Liver (tissue), 9 donors: ENCODE measurements around the gene E2F4. TPM values are rescaled to one million over a fixed set of nuclear protein-coding genes. Genes with fewer than 3 reads are reported as not detected.

Experiments used
- DNase-seq: peaks from one replicate; pipeline ENCODE4 v3.0.0-alpha.2; 2017; ENCODE audit warnings: low spot score
- H3K27ac ChIP-seq, 2 donors: one replicate each; pipeline ENCODE4 v1.7.0; 2013; ENCODE audit warnings: inconsistent platforms in 2 of 2, low read length in 2 of 2, control low read depth in 1 of 2, low read depth in 1 of 2, mild to moderate bottlenecking in 1 of 2
- H3K27me3 ChIP-seq, 4 donors: one replicate each; pipeline versions ENCODE4 v1.6.1 to v1.7.0; 2013; ENCODE audit warnings: low read length in 3 of 4, inconsistent platforms in 1 of 4, mild to moderate bottlenecking in 1 of 4, moderate library complexity in 1 of 4; ENCODE audit not compliant: control insufficient read depth in 4 of 4, insufficient read depth in 4 of 4
- H3K36me3 ChIP-seq, 4 donors: one replicate each; pipeline versions ENCODE4 v1.6.1 to v1.7.0; 2013; ENCODE audit warnings: low read length in 3 of 4, mild to moderate bottlenecking in 3 of 4, low read depth in 1 of 4, moderate library complexity in 1 of 4; ENCODE audit not compliant: control insufficient read depth in 4 of 4, insufficient read depth in 3 of 4
- H3K4me1 ChIP-seq, 4 donors: one replicate each; pipeline versions ENCODE4 v1.6.1 to v1.7.0; 2013; ENCODE audit warnings: low read length in 3 of 4, mild to moderate bottlenecking in 3 of 4, moderate library complexity in 1 of 4; ENCODE audit not compliant: control insufficient read depth in 4 of 4, insufficient read depth in 4 of 4
- H3K4me3 ChIP-seq, 3 donors: one replicate each; pipeline versions ENCODE4 v1.6.1 to v1.7.0; 2013; ENCODE audit warnings: low read length in 3 of 3, control low read depth in 1 of 3, low read depth in 1 of 3, mild to moderate bottlenecking in 1 of 3
- H3K9ac ChIP-seq, 2 donors: one replicate each; pipeline ENCODE4 v1.7.0; 2013; ENCODE audit warnings: low read length in 2 of 2, mild to moderate bottlenecking in 2 of 2, moderate library complexity in 2 of 2, control low read depth in 1 of 2, low read depth in 1 of 2
- H3K9me3 ChIP-seq, 4 donors: one replicate each; pipeline versions ENCODE4 v1.6.1 to v1.7.0; 2013; ENCODE audit warnings: low read length in 3 of 4; ENCODE audit not compliant: control insufficient read depth in 4 of 4
- ATF3 ChIP-seq: IDR thresholded peaks from 2 replicates; pipeline ENCODE4 v1.6.1; 2016; ENCODE audit warnings: antibody characterized with exemption
- CTCF ChIP-seq: fragments of 150-350 bp; IDR thresholded peaks from 2 replicates; pipeline ENCODE4 v1.5.1; 2017; ENCODE audit warnings: improper control_type of control experiment, low read depth, low read length; ENCODE audit not compliant: missing input control
- EGR1 ChIP-seq, 2 donors: IDR thresholded peaks; 2 replicates each; pipeline ENCODE4 v1.6.1; 2016 to 2018; ENCODE audit warnings: antibody characterized with exemption in 2 of 2, low read depth in 2 of 2
- FOXA1 ChIP-seq: IDR thresholded peaks from 2 replicates; pipeline ENCODE4 v1.6.1; 2016; ENCODE audit warnings: antibody characterized with exemption
- FOXA2 ChIP-seq: IDR thresholded peaks from 2 replicates; pipeline ENCODE4 v1.6.1; 2016; ENCODE audit warnings: antibody characterized with exemption
- GABPA ChIP-seq, 2 donors: IDR thresholded peaks in 1 of 2; conservative IDR thresholded peaks in 1 of 2; 2 replicates each; pipeline ENCODE4 v1.6.1; 2016; ENCODE audit warnings: antibody characterized with exemption in 2 of 2, mild to moderate bottlenecking in 1 of 2, moderate library complexity in 1 of 2
- HNF4A ChIP-seq, 2 donors: conservative IDR thresholded peaks; 2 replicates each; pipeline ENCODE4 v1.6.1; 2016; ENCODE audit warnings: antibody characterized with exemption in 2 of 2, mild to moderate bottlenecking in 2 of 2
- HNF4G ChIP-seq: IDR thresholded peaks from 2 replicates; pipeline ENCODE4 v1.6.1; 2016; ENCODE audit warnings: antibody characterized with exemption
- JUND ChIP-seq, 2 donors: IDR thresholded peaks; 2 replicates each; pipeline ENCODE4 v1.6.1; 2016; ENCODE audit warnings: antibody characterized with exemption in 2 of 2
- MAX ChIP-seq: IDR thresholded peaks from 2 replicates; pipeline ENCODE4 v1.6.1; 2016; ENCODE audit warnings: antibody characterized with exemption
- NR2F2 ChIP-seq: IDR thresholded peaks from 2 replicates; pipeline ENCODE4 v1.6.1; 2016; ENCODE audit warnings: antibody characterized with exemption
- RAD21 ChIP-seq, 2 donors: IDR thresholded peaks; 2 replicates each; pipeline ENCODE4 v1.6.1; 2016; ENCODE audit warnings: antibody characterized with exemption in 2 of 2, mild to moderate bottlenecking in 2 of 2
- REST ChIP-seq: IDR thresholded peaks from 2 replicates; pipeline ENCODE4 v1.6.1; 2016; ENCODE audit warnings: antibody characterized with exemption, mild to moderate bottlenecking
- RXRA ChIP-seq, 2 donors: IDR thresholded peaks; 2 replicates each; pipeline ENCODE4 v1.6.1; 2017 to 2018; ENCODE audit warnings: antibody characterized with exemption in 2 of 2, mild to moderate bottlenecking in 1 of 2
- SP1 ChIP-seq: IDR thresholded peaks from 2 replicates; pipeline ENCODE4 v1.6.1; 2018; ENCODE audit warnings: antibody characterized with exemption, mild to moderate bottlenecking
- TAF1 ChIP-seq: conservative IDR thresholded peaks from 2 replicates; pipeline ENCODE4 v1.6.1; 2016; ENCODE audit warnings: antibody characterized with exemption, mild to moderate bottlenecking
- YY1 ChIP-seq: IDR thresholded peaks from 2 replicates; pipeline ENCODE4 v1.6.1; 2016; ENCODE audit warnings: antibody characterized with exemption, mild to moderate bottlenecking
- ZBTB33 ChIP-seq: IDR thresholded peaks from 2 replicates; pipeline ENCODE4 v1.6.1; 2016; ENCODE audit warnings: antibody characterized with exemption
- WGBS: extraction: QIAGEN DNeasy Blood & Tissue Kit; methylation state at CpG from one replicate; pipeline ENCODE4 v1.1.7; 2013; 5-methylcytosine and 5-hydroxymethylcytosine counted together
- polyA plus RNA-seq, 2 donors: library from polyadenylated mRNA; stranded (reverse) in 1 of 2; unstranded in 1 of 2; fragments of 200-250 nt in 1 of 2; fragments of >200 nt in 1 of 2; fragmentation: Nextera tagmentation in 1 of 2; extraction: Ambion mirVana in 1 of 2; gene quantifications; one replicate each; pipeline versions ENCODE4 v1.2.1 to v1.2.3, GENCODE V29; 2013 to 2015
- total RNA-seq, 2 donors: library from RNA; depleted of rRNA; stranded (reverse); fragments of >200 nt; gene quantifications; one replicate each; pipeline ENCODE4 v1.2.3, GENCODE V29; 2014
- donor health status: healthy.
- donor health status: healthy.
- donor health status: healthy.
- donor health status: healthy.
- donor health status: healthy.

The E2F4 gene
- total and polyA plus RNA-seq, 4 donors = 18.1 to 107 (median 30.0) TPM

DNA sequence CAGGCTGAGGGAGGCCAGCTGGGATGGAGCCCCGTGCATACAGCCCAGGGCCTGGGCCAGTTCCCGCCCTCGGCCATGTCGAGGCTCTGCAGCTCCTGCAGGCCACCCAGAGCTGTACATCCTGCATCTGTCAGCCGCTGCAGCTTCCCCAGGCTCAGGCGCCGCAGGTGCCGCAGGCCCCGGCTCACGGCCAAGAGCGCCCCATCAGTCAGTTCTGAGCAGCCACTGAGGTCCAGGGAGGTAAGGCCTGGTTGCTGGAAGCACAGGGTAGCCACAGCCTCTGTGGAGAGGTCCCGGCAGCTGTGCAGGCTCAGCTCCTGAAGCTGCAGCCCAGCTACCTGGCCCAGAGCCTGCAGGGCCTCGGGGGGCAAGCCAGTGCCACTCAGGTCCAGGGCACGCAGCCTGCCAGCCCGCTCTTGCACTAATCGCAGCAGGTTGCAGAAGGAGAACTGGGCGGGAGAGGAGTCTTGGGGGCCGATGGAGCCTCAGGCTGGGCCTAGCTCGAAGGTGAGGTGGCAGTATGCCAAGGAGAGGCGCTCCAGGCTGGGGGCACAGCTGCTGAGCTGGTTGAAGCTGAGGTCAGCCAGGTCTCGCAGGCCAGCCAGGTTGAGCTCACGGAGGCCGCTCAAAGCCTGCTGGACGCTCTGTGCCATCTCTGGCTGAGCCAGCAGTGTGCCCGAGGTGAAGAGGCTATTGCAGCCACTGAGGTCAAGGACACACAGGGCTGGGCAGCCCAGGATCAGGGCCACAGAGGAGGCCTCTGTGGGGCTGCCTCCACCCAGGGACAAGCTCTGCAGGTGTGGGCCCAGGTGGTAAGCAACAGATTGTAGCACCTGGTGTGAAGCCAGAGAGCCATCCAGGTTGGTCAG lies 18.3 kb downstream of the E2F4 start:
- Histone ChIP-seq H3K27ac (no peak overlapping the region), H3K4me3 (no peak overlapping the region), H3K36me3 (no peaks in the 10 kb centered on the region), H3K27me3 (no peaks in the 10 kb centered on the region), H3K9ac (no peak overlapping the region), H3K4me1 (peaks cover 18 to 40% (median 37%) of the 10 kb centered on the region in 4 donors), H3K9me3 (no peaks in the 10 kb centered on the region)
- TF ChIP-seq FOXA1 = no peak
- no peak for TF ChIP-seq MAX
- TF ChIP-seq SP1 = peak; percentile 47
- TF ChIP-seq HNF4G = no peak
- TF ChIP-seq RAD21 (IDR thresholded peaks at IDR 0.05) = no peak
- TF ChIP-seq RXRA (IDR thresholded peaks at IDR 0.05) = peak; percentile 85 to 90
- peak; percentile 43 to 66 for TF ChIP-seq HNF4A (conservative IDR thresholded peaks at IDR 0.05)
- no peak for TF ChIP-seq JUND (IDR thresholded peaks at IDR 0.05)
- no peak for TF ChIP-seq TAF1
- TF ChIP-seq NR2F2 = peak; percentile 75
- no peak for TF ChIP-seq FOXA2
- no peak for TF ChIP-seq REST
- no peak for TF ChIP-seq EGR1 (IDR thresholded peaks at IDR 0.05; ENCODE audit: low read depth in 2 of 2)
- peak; percentile 8 for TF ChIP-seq CTCF
- no peak for TF ChIP-seq ZBTB33
- no peak for TF ChIP-seq YY1
- TF ChIP-seq ATF3 = no peak
- TF ChIP-seq GABPA (IDR thresholded peaks at IDR 0.05 in 1 of 2, conservative IDR thresholded peaks at IDR 0.05 in 1 of 2) = peak in 1 of 2 donors; percentile 55
- no peak for DNase-seq
- WGBS = 71% methylated on average over 25 of the region's 25 CpGs
